Lower lobe of right lung (tissue), 2 donors: Measurements from ENCODE around the gene LPAR5. TPM values are rescaled to one million over a fixed set of nuclear protein-coding genes. Genes with fewer than 3 reads are reported as not detected.

Source experiments
- ATAC-seq, 2 donors: fragments of 200-7000 bp; cut with Tn5 transposase; one replicate each; pipeline ENCODE4 v1.9.1; 2020 to 2022; ENCODE audit warnings: mild to moderate bottlenecking in 2 of 2, moderate library complexity in 2 of 2
- DNase-seq: peaks from one replicate; pipeline ENCODE4 v3.0.0-alpha.2; 2020
- H3K27ac ChIP-seq: fragments of 200-600 bp; one replicate; pipeline ENCODE4 v1.8.0; 2022
- H3K27me3 ChIP-seq: fragments of 200-600 bp; one replicate; pipeline ENCODE4 v1.8.0; 2022; ENCODE audit warnings: low read depth
- H3K36me3 ChIP-seq: fragments of 200-600 bp; one replicate; pipeline ENCODE4 v1.8.0; 2022; ENCODE audit warnings: mild to moderate bottlenecking
- H3K4me1 ChIP-seq: fragments of 200-600 bp; one replicate; pipeline ENCODE4 v1.8.0; 2022
- H3K4me3 ChIP-seq: fragments of 200-600 bp; one replicate; pipeline ENCODE4 v1.8.0; 2022; ENCODE audit warnings: mild to moderate bottlenecking
- H3K9me3 ChIP-seq: fragments of 200-600 bp; one replicate; pipeline ENCODE4 v1.8.0; 2022
- CTCF ChIP-seq: fragments of 200-600 bp; IDR thresholded peaks from one replicate; pipeline ENCODE4 v1.8.0; 2022; ENCODE audit warnings: antibody characterized with exemption, mild to moderate bottlenecking
- intact Hi-C: fragments of 100-400 bp; cut with DNase I; formaldehyde crosslinking; loops from one replicate; pipeline ENCODE4 v1.11.0; 2022
- total RNA-seq: library from RNA; stranded (reverse); fragmentation: NEBNext Ultra II Directional; extraction: Animal tissue kit (Norgen Biotek cat#: 25700); gene quantifications from one replicate; pipeline ENCODE4 v1.2.1, GENCODE V29; 2021
- donor health status: DM: no; HTN: yes; CAD: no; lungs with severe emphysema.

The LPAR5 gene
- total RNA-seq, 1 donor from 2014 or later, result 3.8 TPM

DNA sequence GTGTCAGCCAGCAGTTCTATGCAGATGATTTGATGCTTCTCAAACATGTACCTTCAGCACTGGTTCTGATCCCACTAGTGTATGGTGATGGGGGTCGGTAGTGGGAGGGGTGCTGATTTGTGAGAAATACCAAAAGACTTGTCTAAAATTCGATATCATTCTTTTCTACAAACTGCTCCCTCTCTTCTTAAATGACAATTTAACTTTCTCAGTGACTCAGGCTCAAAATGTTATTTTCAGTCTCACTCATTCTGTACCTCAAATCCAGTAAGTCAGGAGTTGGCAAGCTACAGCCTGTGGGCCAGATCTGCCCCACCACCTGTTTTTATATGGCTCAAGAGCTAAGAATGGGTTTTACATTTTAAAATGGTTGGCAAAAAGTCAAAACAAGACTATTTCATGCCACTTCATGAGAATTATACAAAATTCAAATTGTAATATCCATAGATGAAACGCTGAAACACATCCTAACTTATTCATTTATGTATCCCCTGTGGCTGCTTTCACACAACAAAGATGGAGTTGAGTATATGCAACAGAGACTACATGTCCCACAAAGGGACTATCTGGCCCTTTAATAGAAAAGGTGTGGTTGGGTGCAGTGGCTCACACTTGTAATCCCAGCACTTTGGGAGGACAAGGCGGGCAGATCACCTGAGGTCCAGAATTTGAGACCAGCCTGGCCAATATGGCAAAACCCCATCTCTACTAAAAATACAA, 61.0 kb downstream of the LPAR5 start:
- DNase-seq, result no peak
- ATAC-seq, result no peak
- peaks cover 100% of the 10 kb centered on the region for H3K36me3 ChIP-seq

GRCh38 chr12:6573001-6573400, 62.8 kb downstream of the LPAR5 start:
- ATAC-seq, result no peak
- no peak overlapping the region for H3K27ac ChIP-seq
- no peak for DNase-seq
- no peak overlapping the region for H3K4me3 ChIP-seq
- TF ChIP-seq CTCF, result no peak
- peaks cover 9% of the 10 kb centered on the region for H3K4me1 ChIP-seq
- intact Hi-C loops, result no loop called here
- H3K27me3 ChIP-seq, result no peaks in the 10 kb centered on the region
- no peaks in the 10 kb centered on the region for H3K9me3 ChIP-seq
- peaks cover 91% of the 10 kb centered on the region for H3K36me3 ChIP-seq

More for the DNA sequence above, 61.0 kb downstream of the LPAR5 start:
- H3K27me3 ChIP-seq, result no peaks in the 10 kb centered on the region
- H3K9me3 ChIP-seq, result no peaks in the 10 kb centered on the region
- no peak overlapping the region for H3K27ac ChIP-seq
- no peak for TF ChIP-seq CTCF
- no peaks in the 10 kb centered on the region for H3K4me1 ChIP-seq
- intact Hi-C loops, result no loop called here
- no peak overlapping the region for H3K4me3 ChIP-seq

DNA sequence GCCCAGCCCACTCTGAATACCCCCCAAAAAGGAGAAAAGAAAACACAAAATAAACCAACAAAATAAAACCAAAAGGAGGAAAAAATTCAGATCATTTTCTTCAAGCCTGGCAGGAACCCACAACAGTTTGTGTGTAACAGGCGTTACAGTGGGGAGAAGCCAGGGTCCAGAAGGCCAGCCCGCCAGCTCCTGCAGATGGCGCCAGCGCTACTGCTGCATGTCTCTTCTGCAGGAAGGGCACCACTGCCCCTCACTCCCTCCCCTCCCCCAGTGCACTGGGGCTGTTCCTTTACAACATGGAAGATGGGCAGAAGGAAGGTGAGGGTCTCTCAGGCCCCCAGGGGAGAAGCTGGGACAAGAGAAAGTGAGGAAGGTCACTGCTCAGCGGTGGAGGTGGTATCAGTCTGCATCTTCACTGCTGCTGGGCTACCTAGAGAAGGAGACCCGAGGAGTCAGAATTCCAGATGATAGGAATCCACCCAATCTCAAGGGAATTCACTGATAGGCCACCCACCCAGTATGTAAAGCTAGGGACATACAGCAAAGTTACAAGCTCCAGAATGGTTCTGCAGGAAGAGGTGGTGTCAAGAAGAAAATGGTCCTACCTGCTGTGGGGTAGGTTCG, 65.4 kb downstream of the LPAR5 start:
- Histone ChIP-seq H3K9me3 (no peaks in the 10 kb centered on the region), H3K27ac (no peak overlapping the region), H3K36me3 (peaks cover 77% of the 10 kb centered on the region), H3K4me3 (no peak overlapping the region), H3K4me1 (peaks cover 20% of the 10 kb centered on the region), H3K27me3 (no peaks in the 10 kb centered on the region)
- intact Hi-C loops, result no loop called here
- no peak for ATAC-seq
- peak; percentile 61 for DNase-seq
- TF ChIP-seq CTCF, result peak; percentile 43

- Histone ChIP-seq H3K27ac (no peak overlapping the region), H3K27me3 (no peaks in the 10 kb centered on the region), H3K4me1 (peaks cover 20% of the 10 kb centered on the region), H3K4me3 (no peak overlapping the region), H3K36me3 (peaks cover 77% of the 10 kb centered on the region), H3K9me3 (no peaks in the 10 kb centered on the region)
- TF ChIP-seq CTCF, result no peak
- intact Hi-C loops, result no loop called here
- DNase-seq, result no peak
- no peak for ATAC-seq
Observed at GRCh38 chr12:6569786-6570185, 66.0 kb downstream of the LPAR5 start.

DNA sequence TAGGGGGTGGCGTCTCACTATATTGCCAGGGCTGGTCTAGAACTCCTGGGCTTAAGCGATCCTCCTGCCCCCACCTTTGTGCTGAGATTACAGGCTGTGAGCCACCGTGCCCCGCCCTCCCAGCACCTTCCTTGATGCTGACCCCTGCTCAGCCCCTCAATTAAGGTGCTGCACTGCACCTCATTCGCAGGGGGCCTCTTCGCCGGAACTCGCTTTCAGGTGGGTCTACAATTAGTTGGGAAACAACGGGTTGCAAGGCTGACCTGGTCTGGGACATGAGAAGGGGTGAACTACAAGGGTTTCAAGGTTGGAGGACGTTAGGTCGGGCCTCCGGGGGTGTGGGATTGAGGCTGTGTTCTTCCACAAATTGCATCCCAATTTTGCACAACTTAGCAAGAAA, 66.4 kb downstream of the LPAR5 start:
- Histone ChIP-seq H3K36me3 (peaks cover 77% of the 10 kb centered on the region), H3K27ac (no peak overlapping the region)
- intact Hi-C loops, result no loop called here

More for the DNA sequence above, 66.4 kb downstream of the LPAR5 start:
- ATAC-seq (no peak), DNase-seq (no peak)
- Histone ChIP-seq H3K4me3 (no peak overlapping the region), H3K9me3 (no peaks in the 10 kb centered on the region), H3K27me3 (no peaks in the 10 kb centered on the region), H3K4me1 (peaks cover 20% of the 10 kb centered on the region)
- TF ChIP-seq CTCF, result no peak

Other genes with a start within 250 kb of the LPAR5 start
- 2.3 TPM for gene CD27, start 191.0 kb downstream of the LPAR5 start, total RNA-seq
- gene TAPBPL, start 183.9 kb downstream of the LPAR5 start, total RNA-seq, result 32.4 TPM
- gene VAMP1, start 165.3 kb downstream of the LPAR5 start, total RNA-seq, result 6.8 TPM
- gene MRPL51, start 142.7 kb downstream of the LPAR5 start, total RNA-seq, result 121 TPM
- gene NCAPD2, start 141.9 kb downstream of the LPAR5 start, total RNA-seq, result 32.0 TPM
- 766 TPM for gene GAPDH, start 101.4 kb downstream of the LPAR5 start, total RNA-seq
- 27.6 TPM for gene IFFO1, start 79.9 kb downstream of the LPAR5 start, total RNA-seq
- 30.2 TPM for gene NOP2, start 67.7 kb downstream of the LPAR5 start, total RNA-seq
- gene CHD4, start 28.6 kb downstream of the LPAR5 start, total RNA-seq, result 169 TPM
- 7.2 TPM for gene ACRBP, start 11.5 kb upstream of the LPAR5 start, total RNA-seq
- 41.3 TPM for gene ING4, start 27.2 kb upstream of the LPAR5 start, total RNA-seq
- 48.7 TPM for gene ZNF384, start 53.4 kb upstream of the LPAR5 start, total RNA-seq
- gene PIANP, start 64.9 kb upstream of the LPAR5 start, total RNA-seq, result 0.18 TPM
- gene COPS7A, start 88.1 kb upstream of the LPAR5 start, total RNA-seq, result 55.1 TPM
- gene MLF2, start 117.2 kb upstream of the LPAR5 start, total RNA-seq, result 108 TPM
- 267 TPM for gene PTMS, start 130.4 kb upstream of the LPAR5 start, total RNA-seq
- 2.1 TPM for gene LAG3, start 136.6 kb upstream of the LPAR5 start, total RNA-seq
- gene CD4, start 153.6 kb upstream of the LPAR5 start, total RNA-seq, result 80.3 TPM
- 21.5 TPM for gene GPR162, start 185.9 kb upstream of the LPAR5 start, total RNA-seq
- 7.0 TPM for gene P3H3, start 192.4 kb upstream of the LPAR5 start, total RNA-seq
- gene GNB3, start 205.0 kb upstream of the LPAR5 start, total RNA-seq, result 1.0 TPM
- 2.9 TPM for gene CDCA3, start 215.3 kb upstream of the LPAR5 start, total RNA-seq
- gene USP5, start 216.2 kb upstream of the LPAR5 start, total RNA-seq, result 58.6 TPM
- 278 TPM for gene TPI1, start 231.6 kb upstream of the LPAR5 start, total RNA-seq
- gene SPSB2, start 237.3 kb upstream of the LPAR5 start, total RNA-seq, result 25.5 TPM